ENCODE data around the gene UBR7. TPM values are rescaled to one million over a fixed set of nuclear protein-coding genes. Genes with fewer than 3 reads are reported as not detected.
"Not testable (repeated sequence)": the region's sequence is repeated elsewhere in the genome, so short reads cannot be mapped to it uniquely, and the experiment has no call there.

Gene UBR7
- total and polyA plus RNA-seq, 5 donors, result 14.4 to 20.2 (median 19.9) TPM

DNA sequence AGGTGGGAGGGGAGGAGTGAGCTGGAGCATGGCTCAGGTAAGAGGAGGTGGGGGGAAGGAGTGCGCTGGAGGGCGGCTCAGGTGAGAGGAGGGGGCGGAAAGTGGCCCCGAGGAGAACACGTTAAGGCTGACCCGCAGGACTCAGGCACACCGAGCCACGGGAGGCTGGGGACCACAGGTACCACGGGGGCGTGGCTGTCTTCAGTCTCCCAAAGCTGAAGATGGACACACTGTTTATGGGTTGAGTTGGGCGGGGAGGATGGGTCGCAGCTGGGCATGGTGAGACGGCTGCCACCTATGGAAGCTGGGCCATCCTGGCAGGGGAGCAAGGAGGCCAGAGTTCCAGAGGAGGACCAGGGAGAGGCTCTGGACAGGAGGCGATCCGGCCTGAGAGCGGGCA lies 23.5 kb downstream of the UBR7 start:
- no peak overlapping the region for H3K27ac ChIP-seq (ENCODE audit: low read length)
- WGBS, result 95% methylated on average over 16 of the region's 16 CpGs
- no peaks in the 10 kb centered on the region for H3K27me3 ChIP-seq (ENCODE audit: control insufficient read depth, insufficient read depth)
- intact Hi-C loops (cut with DNase I), result no loop called here
- DNase-seq (peak in 1 of 3 donors; percentile 50), ATAC-seq (peak in 1 of 2 donors; percentile 17)
- H3K9me3 ChIP-seq (ENCODE audit: control insufficient read depth, low read length), result no peaks in the 10 kb centered on the region
- no peak overlapping the region for H3K4me3 ChIP-seq (ENCODE audit: low read length)
- no peaks in the 10 kb centered on the region for H3K4me1 ChIP-seq (ENCODE audit: control insufficient read depth, insufficient read depth, low read length)

DNA sequence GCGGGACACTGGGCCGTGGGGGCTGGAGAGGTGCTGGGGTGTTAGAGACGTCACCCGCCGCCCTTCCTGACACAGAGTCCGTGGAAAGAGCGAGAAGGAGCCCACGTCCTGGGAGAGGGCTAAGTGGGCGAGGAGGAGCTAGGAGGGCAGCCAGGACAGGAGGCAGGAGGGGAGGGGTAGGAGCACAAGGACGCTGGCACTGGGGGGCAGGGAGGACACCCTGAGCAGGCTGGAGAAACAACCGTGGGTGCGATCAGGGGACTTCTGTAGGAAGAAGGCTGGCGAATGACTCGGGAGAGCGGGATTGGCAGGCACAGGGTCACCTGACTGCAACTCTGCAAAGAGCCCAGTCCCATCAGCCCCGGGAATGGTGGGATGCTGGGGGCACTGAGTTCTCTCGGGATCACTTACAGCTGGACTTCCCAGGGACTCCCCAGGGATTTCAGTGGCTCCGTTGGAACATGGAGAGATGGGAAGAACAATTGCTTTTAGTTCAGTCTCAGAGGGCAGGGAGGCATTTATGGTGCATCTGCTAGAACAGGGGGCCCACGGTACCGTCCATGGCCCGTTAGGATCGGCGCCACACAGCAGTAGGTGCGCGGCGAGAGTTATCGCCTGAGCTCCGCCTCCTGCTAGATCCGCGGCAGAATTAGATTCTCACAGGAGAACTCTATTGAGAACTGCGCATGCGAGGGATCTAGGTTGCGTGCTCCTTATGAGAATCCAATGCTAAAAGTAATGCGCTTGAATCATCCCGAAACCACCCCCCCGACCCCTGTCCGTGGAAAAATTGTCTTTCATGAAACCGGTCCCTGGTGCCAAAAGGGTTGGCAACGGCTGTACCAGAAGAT lies 24.3 kb downstream of the UBR7 start:
- WGBS, result 24% methylated on average over 39 of the region's 39 CpGs
- Histone ChIP-seq H3K4me3 (ENCODE audit: low read length) (peak overlapping the region; percentile 14), H3K27ac (ENCODE audit: low read length) (no peak overlapping the region), H3K9me3 (ENCODE audit: control insufficient read depth, low read length) (no peaks in the 10 kb centered on the region), H3K4me1 (ENCODE audit: control insufficient read depth, insufficient read depth, low read length) (no peaks in the 10 kb centered on the region), H3K27me3 (ENCODE audit: control insufficient read depth, insufficient read depth) (no peaks in the 10 kb centered on the region)
- ATAC-seq, result peak; percentile 58 to 62
- intact Hi-C loops (cut with DNase I), result no loop called here
- DNase-seq, result peak; percentile 28 to 68 (median 48)

DNA sequence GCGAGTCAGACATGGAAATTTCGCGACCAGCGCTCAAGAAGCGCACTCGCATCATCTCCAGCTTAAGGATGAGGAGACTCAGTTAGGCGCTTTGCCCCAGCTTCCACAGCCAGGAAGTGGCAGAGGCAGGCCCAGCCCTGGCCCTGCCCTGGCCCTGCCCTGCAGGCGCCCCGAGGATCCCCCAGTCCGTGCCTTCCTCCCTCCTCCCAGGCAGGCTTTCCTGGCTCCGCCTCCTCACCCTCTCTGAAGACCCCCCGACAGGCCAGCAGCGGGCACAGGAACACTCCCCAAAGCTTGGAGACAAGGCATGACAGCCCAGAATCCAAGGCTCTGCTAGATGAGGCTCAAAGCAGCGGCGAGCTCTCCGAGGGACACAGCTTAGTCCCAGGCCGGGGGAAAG lies 25.1 kb downstream of the UBR7 start:
- ATAC-seq, result no peak
- intact Hi-C loops (cut with DNase I), result no loop called here
- H3K9me3 ChIP-seq (ENCODE audit: control insufficient read depth, low read length), result no peaks in the 10 kb centered on the region
- H3K4me1 ChIP-seq (ENCODE audit: control insufficient read depth, insufficient read depth, low read length), result no peaks in the 10 kb centered on the region
- H3K4me3 ChIP-seq (ENCODE audit: low read length), result no peak overlapping the region
- peak in 1 of 3 donors; percentile 38 for DNase-seq
- no peaks in the 10 kb centered on the region for H3K27me3 ChIP-seq (ENCODE audit: control insufficient read depth, insufficient read depth)
- WGBS, result 55% methylated on average over 17 of the region's 17 CpGs
- no peak overlapping the region for H3K27ac ChIP-seq (ENCODE audit: low read length)

DNA sequence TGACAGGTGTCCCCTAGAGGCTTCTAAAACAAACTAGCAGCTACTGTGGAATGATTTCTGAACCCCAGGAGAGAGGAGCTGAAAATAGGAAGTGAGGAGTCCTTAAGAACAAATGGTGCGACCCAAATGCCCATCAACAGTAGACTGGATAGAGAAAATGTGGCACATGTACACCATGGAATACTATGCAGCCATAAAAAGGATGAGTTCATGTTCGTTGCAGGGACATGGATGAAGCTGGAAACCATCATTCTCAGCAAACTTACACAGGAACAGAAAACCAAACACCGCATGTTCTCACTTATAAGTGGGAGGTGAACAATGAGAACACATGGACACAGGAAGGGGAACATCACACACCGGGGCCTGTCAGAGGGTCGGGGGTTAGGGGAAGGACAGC lies 26.0 kb downstream of the UBR7 start:
- intact Hi-C loops (cut with DNase I); H3K4me1 ChIP-seq (ENCODE audit: control insufficient read depth, insufficient read depth, low read length); H3K27me3 ChIP-seq (ENCODE audit: control insufficient read depth, insufficient read depth); DNase-seq; H3K4me3 ChIP-seq (ENCODE audit: low read length); ATAC-seq; H3K27ac ChIP-seq (ENCODE audit: low read length); H3K9me3 ChIP-seq (ENCODE audit: control insufficient read depth, low read length): not testable (repeated sequence)
- WGBS, result 87% methylated on average over 5 of the region's 5 CpGs

DNA sequence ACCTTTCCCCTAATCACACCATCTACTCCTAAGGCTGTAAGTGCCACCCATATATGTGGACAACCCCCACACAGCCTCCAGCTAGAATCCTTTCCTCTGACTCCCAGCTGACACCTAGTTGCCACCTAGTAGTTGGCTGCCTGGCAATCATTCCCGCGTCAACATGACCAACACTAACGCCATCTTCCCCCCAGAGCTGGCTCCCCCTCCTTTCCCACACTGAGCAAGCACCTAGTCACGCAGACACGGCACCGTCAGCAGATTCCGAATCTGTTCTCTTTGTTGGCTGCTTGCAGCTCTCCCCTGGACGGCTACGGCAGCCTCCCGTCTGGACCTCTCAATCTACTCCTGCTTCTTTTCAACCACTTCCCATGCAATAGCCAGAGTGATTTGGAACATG lies 27.7 kb downstream of the UBR7 start:
- ATAC-seq (peak; percentile 19 to 58), DNase-seq (peak in 1 of 3 donors; percentile 25)
- intact Hi-C loops (cut with DNase I), result no loop called here
- no peak overlapping the region for H3K27ac ChIP-seq (ENCODE audit: low read length)
- WGBS, result 42% methylated on average over 10 of the region's 10 CpGs
- no peaks in the 10 kb centered on the region for H3K4me1 ChIP-seq (ENCODE audit: control insufficient read depth, insufficient read depth, low read length)
- no peak overlapping the region for H3K4me3 ChIP-seq (ENCODE audit: low read length)
- H3K9me3 ChIP-seq (ENCODE audit: control insufficient read depth, low read length), result no peaks in the 10 kb centered on the region
- no peaks in the 10 kb centered on the region for H3K27me3 ChIP-seq (ENCODE audit: control insufficient read depth, insufficient read depth)

DNA sequence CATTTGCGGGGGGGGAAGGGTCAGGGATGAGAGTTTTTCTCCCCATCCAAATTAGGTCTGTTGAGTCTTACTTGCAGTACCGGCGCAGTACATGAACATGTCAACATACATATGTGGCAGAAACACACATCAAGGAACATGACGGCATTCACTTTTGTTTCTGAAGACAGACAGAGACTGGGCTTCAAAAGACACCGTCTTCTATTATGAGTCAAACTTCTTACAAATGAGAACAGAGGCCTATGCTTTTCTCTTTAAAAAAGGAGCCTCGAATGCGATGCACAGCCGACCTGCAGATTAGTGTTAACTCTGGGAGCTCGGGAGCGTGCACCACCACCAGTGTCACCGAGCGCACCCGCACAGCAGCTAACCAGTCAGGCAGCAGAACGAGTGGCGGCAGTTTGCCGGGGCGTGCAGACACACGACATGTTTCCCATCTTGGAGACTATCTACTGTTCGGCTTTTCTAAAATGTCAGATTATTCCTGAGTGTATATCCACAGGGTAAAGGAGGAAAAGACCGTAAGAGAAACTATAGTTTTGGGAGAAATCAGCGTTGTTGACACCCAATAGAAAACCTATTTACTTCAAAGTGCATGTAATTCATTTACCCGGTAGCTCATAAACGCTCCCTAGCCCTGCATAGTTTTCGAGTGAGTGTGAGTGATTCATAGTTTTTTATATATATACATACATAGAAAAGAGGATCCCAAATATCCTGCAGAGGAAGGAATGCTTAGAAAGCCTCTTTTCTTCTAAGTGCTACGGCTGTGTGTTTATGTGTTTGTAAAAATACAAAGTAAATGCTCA lies 33.0 kb downstream of the UBR7 start:
- WGBS, result 95% methylated on average over 25 of the region's 25 CpGs
- Histone ChIP-seq H3K9me3 (ENCODE audit: control insufficient read depth, low read length) (no peaks in the 10 kb centered on the region), H3K4me1 (ENCODE audit: control insufficient read depth, insufficient read depth, low read length) (no peaks in the 10 kb centered on the region), H3K27me3 (ENCODE audit: control insufficient read depth, insufficient read depth) (no peaks in the 10 kb centered on the region), H3K4me3 (ENCODE audit: low read length) (no peak overlapping the region), H3K27ac (ENCODE audit: low read length) (no peak overlapping the region)
- ATAC-seq (no peak), DNase-seq (no peak)
- intact Hi-C loops (cut with DNase I), result no loop called here

DNA sequence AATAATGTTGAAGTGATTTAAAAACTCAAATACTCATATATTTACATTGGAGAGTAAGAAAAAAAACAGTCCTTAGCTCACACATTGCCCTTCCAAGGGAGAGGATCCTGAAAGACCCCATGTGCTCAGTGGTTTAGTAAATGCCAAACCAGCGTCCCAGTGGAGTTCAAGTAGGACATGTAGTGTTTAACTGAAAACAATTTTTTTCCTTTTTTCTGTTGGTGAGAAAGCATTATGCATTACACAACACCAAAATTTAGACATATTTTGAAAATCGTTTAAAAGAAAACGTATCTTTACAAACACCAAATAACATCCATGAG lies 33.6 kb downstream of the UBR7 start:
- H3K27me3 ChIP-seq (ENCODE audit: control insufficient read depth, insufficient read depth), result no peaks in the 10 kb centered on the region
- H3K4me1 ChIP-seq (ENCODE audit: control insufficient read depth, insufficient read depth, low read length), result no peaks in the 10 kb centered on the region
- 90% methylated on average over 3 of the region's 3 CpGs for WGBS
- ATAC-seq (no peak), DNase-seq (no peak)
- H3K9me3 ChIP-seq (ENCODE audit: control insufficient read depth, low read length), result no peaks in the 10 kb centered on the region
- H3K4me3 ChIP-seq (ENCODE audit: low read length), result no peak overlapping the region
- no peak overlapping the region for H3K27ac ChIP-seq (ENCODE audit: low read length)
- intact Hi-C loops (cut with DNase I), result no loop called here

DNA sequence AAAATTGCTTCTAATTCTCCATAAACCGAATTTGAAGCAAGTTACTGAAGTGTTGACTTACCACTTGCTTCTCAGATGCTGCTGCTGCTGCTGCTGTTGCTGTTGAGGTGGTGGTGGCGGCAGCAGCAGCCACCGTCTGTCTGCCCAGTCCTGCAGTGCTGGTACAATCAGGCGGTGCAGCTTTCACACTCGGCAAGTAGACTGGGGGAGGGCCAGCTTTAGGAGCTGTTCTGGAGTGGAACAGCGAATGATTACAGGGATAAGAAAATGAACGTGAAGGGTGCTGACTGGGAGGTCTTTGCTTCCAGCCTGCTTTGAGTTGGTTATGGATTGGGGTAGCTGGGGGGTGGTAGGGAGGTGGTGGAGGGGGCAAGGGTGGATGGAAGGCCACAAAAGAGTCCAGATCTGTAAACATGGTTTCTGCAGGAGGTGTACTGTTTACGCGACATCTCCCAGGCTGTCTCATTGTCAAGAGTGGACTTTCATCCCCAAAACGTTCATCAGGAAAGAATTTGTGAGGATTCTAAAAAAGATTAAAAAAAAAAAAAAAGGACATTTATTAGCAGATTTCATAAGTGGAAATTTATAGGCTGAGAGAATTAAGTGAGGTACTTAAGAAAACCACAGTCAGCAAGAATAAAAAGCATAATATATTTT lies 38.8 kb downstream of the UBR7 start:
- intact Hi-C loops (cut with DNase I), result no loop called here
- Histone ChIP-seq H3K4me3 (ENCODE audit: low read length) (no peak overlapping the region), H3K27ac (ENCODE audit: low read length) (no peak overlapping the region), H3K9me3 (ENCODE audit: control insufficient read depth, low read length) (no peaks in the 10 kb centered on the region), H3K4me1 (ENCODE audit: control insufficient read depth, insufficient read depth, low read length) (no peaks in the 10 kb centered on the region), H3K27me3 (ENCODE audit: control insufficient read depth, insufficient read depth) (no peaks in the 10 kb centered on the region)
- WGBS, result 86% methylated on average over 10 of the region's 10 CpGs
- DNase-seq (no peak), ATAC-seq (no peak)

DNA sequence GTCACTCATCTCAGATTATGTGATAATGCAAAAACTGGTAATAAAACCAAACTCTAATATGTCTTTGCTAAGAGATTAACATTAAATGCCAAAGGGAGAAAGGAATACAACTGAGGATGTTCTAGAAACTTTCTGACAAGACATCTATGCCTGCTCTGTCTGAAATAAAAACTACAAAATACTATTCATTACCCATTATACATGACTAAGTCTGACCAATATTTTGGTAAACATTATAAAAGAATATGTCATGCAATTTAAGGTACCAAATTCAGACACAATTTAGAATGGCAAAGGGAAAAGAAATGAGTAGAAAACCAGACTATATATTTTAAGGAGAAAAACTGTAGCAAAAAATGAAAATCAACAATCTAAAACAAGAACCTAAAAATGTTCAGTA lies 39.5 kb downstream of the UBR7 start:
- Histone ChIP-seq H3K4me3 (ENCODE audit: low read length) (no peak overlapping the region), H3K9me3 (ENCODE audit: control insufficient read depth, low read length) (no peaks in the 10 kb centered on the region), H3K27me3 (ENCODE audit: control insufficient read depth, insufficient read depth) (no peaks in the 10 kb centered on the region), H3K27ac (ENCODE audit: low read length) (no peak overlapping the region), H3K4me1 (ENCODE audit: control insufficient read depth, insufficient read depth, low read length) (no peaks in the 10 kb centered on the region)
- DNase-seq, result no peak
- ATAC-seq, result no peak
- intact Hi-C loops (cut with DNase I), result no loop called here

DNA sequence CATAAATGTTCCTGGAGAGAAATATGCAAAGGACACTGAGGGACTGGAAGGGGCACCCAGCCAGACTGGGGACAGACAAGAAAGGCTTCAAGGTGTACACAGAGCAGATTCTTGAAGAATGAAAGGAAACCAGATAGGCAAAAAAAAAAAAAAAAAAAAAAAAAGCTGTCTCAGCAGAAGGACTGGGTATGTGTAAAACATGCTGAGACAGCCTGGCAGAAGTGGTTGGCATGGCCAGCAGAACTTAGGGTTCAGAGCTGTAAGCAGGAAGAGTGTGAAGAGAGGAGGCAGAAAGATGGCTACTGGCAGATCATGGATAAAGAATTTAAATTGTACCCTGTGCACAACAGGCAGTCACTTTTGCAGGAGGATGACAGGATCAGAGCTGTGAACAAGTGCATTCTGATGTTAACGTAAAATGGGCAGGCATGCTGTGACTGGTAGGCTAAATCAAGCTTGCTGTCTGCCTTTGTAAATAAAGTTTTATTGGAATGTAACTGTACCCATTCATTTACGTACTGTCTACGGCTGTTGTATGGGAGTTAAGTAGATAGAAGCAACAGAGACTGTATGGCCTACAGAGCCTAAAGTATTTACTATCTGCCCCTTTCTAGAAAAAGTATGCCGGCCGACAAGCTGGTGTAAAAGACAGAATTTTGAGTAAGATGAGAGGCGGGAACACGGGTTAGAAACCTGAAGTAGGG lies 42.2 kb downstream of the UBR7 start:
- no peak overlapping the region for H3K27ac ChIP-seq (ENCODE audit: low read length)
- no peaks in the 10 kb centered on the region for H3K9me3 ChIP-seq (ENCODE audit: control insufficient read depth, low read length)
- no peak overlapping the region for H3K4me3 ChIP-seq (ENCODE audit: low read length)
- intact Hi-C loops (cut with DNase I), result no loop called here
- H3K4me1 ChIP-seq (ENCODE audit: control insufficient read depth, insufficient read depth, low read length), result no peaks in the 10 kb centered on the region
- H3K27me3 ChIP-seq (ENCODE audit: control insufficient read depth, insufficient read depth), result no peaks in the 10 kb centered on the region
- no peak for ATAC-seq
- no peak for DNase-seq
- 93% methylated on average over 7 of the region's 7 CpGs for WGBS

Data from right cardiac atrium (tissue), 5 donors.